ENCODE data around the gene EMSY. TPM values are rescaled to one million over a fixed set of nuclear protein-coding genes. Genes with fewer than 3 reads are reported as not detected.

The EMSY gene
- total and polyA plus RNA-seq, 9 of the 15 experiments (the other 6 are each of a cell fraction or from before 2014, with no cell fraction given) = 12.7 to 25.4 (median 17.9) TPM

DNA sequence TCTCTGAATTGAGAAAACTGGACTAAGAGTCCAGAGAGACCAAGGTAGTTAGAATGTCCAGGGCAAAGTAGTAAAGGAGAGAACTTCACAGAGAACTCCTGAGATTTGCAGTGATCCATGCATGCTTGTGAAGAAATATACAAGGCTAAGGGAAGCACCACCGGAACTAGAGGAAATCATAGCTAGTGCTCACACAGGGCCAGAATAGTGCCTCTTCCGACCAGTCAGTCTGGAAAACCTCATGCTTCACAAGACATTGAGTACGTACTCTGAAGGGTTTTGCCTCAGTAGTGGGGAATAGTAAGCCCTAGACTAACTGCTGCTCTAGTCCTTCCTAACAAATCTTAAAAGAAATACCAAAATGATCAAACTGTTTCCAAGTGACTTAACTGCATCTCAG, 117.7 kb downstream of the EMSY start (continued):
- TF ChIP-seq, protein P1, sequence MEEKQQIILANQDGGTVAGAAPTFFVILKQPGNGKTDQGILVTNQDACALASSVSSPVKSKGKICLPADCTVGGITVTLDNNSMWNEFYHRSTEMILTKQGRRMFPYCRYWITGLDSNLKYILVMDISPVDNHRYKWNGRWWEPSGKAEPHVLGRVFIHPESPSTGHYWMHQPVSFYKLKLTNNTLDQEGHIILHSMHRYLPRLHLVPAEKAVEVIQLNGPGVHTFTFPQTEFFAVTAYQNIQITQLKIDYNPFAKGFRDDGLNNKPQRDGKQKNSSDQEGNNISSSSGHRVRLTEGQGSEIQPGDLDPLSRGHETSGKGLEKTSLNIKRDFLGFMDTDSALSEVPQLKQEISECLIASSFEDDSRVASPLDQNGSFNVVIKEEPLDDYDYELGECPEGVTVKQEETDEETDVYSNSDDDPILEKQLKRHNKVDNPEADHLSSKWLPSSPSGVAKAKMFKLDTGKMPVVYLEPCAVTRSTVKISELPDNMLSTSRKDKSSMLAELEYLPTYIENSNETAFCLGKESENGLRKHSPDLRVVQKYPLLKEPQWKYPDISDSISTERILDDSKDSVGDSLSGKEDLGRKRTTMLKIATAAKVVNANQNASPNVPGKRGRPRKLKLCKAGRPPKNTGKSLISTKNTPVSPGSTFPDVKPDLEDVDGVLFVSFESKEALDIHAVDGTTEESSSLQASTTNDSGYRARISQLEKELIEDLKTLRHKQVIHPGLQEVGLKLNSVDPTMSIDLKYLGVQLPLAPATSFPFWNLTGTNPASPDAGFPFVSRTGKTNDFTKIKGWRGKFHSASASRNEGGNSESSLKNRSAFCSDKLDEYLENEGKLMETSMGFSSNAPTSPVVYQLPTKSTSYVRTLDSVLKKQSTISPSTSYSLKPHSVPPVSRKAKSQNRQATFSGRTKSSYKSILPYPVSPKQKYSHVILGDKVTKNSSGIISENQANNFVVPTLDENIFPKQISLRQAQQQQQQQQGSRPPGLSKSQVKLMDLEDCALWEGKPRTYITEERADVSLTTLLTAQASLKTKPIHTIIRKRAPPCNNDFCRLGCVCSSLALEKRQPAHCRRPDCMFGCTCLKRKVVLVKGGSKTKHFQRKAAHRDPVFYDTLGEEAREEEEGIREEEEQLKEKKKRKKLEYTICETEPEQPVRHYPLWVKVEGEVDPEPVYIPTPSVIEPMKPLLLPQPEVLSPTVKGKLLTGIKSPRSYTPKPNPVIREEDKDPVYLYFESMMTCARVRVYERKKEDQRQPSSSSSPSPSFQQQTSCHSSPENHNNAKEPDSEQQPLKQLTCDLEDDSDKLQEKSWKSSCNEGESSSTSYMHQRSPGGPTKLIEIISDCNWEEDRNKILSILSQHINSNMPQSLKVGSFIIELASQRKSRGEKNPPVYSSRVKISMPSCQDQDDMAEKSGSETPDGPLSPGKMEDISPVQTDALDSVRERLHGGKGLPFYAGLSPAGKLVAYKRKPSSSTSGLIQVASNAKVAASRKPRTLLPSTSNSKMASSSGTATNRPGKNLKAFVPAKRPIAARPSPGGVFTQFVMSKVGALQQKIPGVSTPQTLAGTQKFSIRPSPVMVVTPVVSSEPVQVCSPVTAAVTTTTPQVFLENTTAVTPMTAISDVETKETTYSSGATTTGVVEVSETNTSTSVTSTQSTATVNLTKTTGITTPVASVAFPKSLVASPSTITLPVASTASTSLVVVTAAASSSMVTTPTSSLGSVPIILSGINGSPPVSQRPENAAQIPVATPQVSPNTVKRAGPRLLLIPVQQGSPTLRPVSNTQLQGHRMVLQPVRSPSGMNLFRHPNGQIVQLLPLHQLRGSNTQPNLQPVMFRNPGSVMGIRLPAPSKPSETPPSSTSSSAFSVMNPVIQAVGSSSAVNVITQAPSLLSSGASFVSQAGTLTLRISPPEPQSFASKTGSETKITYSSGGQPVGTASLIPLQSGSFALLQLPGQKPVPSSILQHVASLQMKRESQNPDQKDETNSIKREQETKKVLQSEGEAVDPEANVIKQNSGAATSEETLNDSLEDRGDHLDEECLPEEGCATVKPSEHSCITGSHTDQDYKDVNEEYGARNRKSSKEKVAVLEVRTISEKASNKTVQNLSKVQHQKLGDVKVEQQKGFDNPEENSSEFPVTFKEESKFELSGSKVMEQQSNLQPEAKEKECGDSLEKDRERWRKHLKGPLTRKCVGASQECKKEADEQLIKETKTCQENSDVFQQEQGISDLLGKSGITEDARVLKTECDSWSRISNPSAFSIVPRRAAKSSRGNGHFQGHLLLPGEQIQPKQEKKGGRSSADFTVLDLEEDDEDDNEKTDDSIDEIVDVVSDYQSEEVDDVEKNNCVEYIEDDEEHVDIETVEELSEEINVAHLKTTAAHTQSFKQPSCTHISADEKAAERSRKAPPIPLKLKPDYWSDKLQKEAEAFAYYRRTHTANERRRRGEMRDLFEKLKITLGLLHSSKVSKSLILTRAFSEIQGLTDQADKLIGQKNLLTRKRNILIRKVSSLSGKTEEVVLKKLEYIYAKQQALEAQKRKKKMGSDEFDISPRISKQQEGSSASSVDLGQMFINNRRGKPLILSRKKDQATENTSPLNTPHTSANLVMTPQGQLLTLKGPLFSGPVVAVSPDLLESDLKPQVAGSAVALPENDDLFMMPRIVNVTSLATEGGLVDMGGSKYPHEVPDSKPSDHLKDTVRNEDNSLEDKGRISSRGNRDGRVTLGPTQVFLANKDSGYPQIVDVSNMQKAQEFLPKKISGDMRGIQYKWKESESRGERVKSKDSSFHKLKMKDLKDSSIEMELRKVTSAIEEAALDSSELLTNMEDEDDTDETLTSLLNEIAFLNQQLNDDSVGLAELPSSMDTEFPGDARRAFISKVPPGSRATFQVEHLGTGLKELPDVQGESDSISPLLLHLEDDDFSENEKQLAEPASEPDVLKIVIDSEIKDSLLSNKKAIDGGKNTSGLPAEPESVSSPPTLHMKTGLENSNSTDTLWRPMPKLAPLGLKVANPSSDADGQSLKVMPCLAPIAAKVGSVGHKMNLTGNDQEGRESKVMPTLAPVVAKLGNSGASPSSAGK (IDR thresholded peaks at IDR 0.05) = no peak

Data from K562 (cell line).